ENCODE measurements around the gene POPDC3. TPM values are rescaled to one million over a fixed set of nuclear protein-coding genes. Genes with fewer than 3 reads are reported as not detected.
"Not testable (repeated sequence)": the region's sequence is repeated elsewhere in the genome, so short reads cannot be mapped to it uniquely, and the experiment has no call there.

POPDC3 gene
- total RNA-seq (under 1 TPM in 2 of 9 donors, not detected in 7; 0.46 to 0.61 TPM), polyA plus RNA-seq (under 1 TPM in 2 of 3 donors, not detected in 1; 0.32 to 0.37 TPM)
- long read RNA-seq, donor 1: 0 reads
- long read RNA-seq, donor 2: 0 reads
- long read RNA-seq, donor 3: 0 reads
- long read RNA-seq, donor 4: 0 reads
- long read RNA-seq, donor 5: 0 reads
- long read RNA-seq, donor 6: 0 reads
- long read RNA-seq, donor 7, partial matches to known transcripts: 0 of 2 reads
- long read RNA-seq, donor 7, other reads (novel, unspliced or antisense): 0 of 2 reads
- long read RNA-seq, donor 8: 0 reads
- long read RNA-seq, donor 9: 0 reads
- long read RNA-seq, donor 10: 0 reads

GRCh38 chr6:105179244-105180065 is at the start of gene POPDC3:
Gene POPDC3, minus strand, starts transcription at chr6:105180014. Its CDS starts 18,105 bp downstream, at chr6:105161909.
- TF ChIP-seq POLR2A (IDR thresholded peaks at IDR 0.05) (no peak), CTCF (IDR thresholded peaks at IDR 0.05) (no peak)
- H3K36me3 ChIP-seq (replicated peaks in 1 of 2): no peaks in the 10 kb centered on the region
- H3K9me3 ChIP-seq (replicated peaks in 1 of 3): no peaks in the 10 kb centered on the region
- DNase-seq: no peak
- H3K27ac ChIP-seq: no peak within 1 kb of the TSS
- no peaks in the 10 kb centered on the region for H3K4me1 ChIP-seq (replicated peaks in 1 of 2)
- WGBS, 4 donors: 4 to 48% (median 9%) methylated on average over 7 to 90 of the region's 90 CpGs
- intact Hi-C loops (cut with DNase I): no loop called here
- peaks cover 29% of the 10 kb centered on the region for H3K27me3 ChIP-seq
- peak within 1 kb of the TSS in 1 of 4 donors; percentile 39 for H3K4me3 ChIP-seq

GRCh38 chr6:105227295-105227767 is 47.5 kb upstream of the POPDC3 start:
- Histone ChIP-seq H3K27ac (no peak overlapping the region), H3K36me3 (replicated peaks in 1 of 2) (no peaks in the 10 kb centered on the region), H3K27me3 (no peaks in the 10 kb centered on the region), H3K4me1 (replicated peaks in 1 of 2) (no peaks in the 10 kb centered on the region), H3K4me3 (no peak overlapping the region), H3K9me3 (replicated peaks in 1 of 3) (no peaks in the 10 kb centered on the region)
- no peak for DNase-seq
- 67 to 75% (median 72%) methylated on average over 3 of the region's 3 CpGs for WGBS, 4 donors
- intact Hi-C loops (cut with DNase I): no loop called here
- TF ChIP-seq CTCF (IDR thresholded peaks at IDR 0.05): no peak
- TF ChIP-seq POLR2A (IDR thresholded peaks at IDR 0.05): no peak

GRCh38 chr6:105226598-105227294 is 46.9 kb upstream of the POPDC3 start:
- no peak overlapping the region for H3K4me3 ChIP-seq
- DNase-seq: no peak
- 38 to 53% (median 48%) methylated on average over 7 of the region's 7 CpGs for WGBS, 4 donors
- TF ChIP-seq POLR2A (IDR thresholded peaks at IDR 0.05): no peak
- TF ChIP-seq CTCF (IDR thresholded peaks at IDR 0.05): no peak
- no peaks in the 10 kb centered on the region for H3K9me3 ChIP-seq (replicated peaks in 1 of 3)
- intact Hi-C loops (cut with DNase I): no loop called here
- H3K27ac ChIP-seq: no peak overlapping the region
- H3K4me1 ChIP-seq (replicated peaks in 1 of 2): no peaks in the 10 kb centered on the region
- H3K27me3 ChIP-seq: no peaks in the 10 kb centered on the region
- no peaks in the 10 kb centered on the region for H3K36me3 ChIP-seq (replicated peaks in 1 of 2)

- H3K27ac ChIP-seq: no peak overlapping the region
- H3K4me3 ChIP-seq: no peak overlapping the region
- TF ChIP-seq POLR2A (IDR thresholded peaks at IDR 0.05) (no peak), CTCF (IDR thresholded peaks at IDR 0.05) (no peak)
- H3K36me3 ChIP-seq (replicated peaks in 1 of 2): no peaks in the 10 kb centered on the region
- no peak for DNase-seq
- WGBS, 4 donors: 64 to 80% (median 71%) methylated on average over 1 of the region's 1 CpG
- intact Hi-C loops (cut with DNase I): no loop called here
- H3K9me3 ChIP-seq (replicated peaks in 1 of 3): no peaks in the 10 kb centered on the region
- H3K27me3 ChIP-seq: no peaks in the 10 kb centered on the region
- H3K4me1 ChIP-seq (replicated peaks in 1 of 2): no peaks in the 10 kb centered on the region
These were observed 43.4 kb upstream of the POPDC3 start for GRCh38 chr6:105223242-105223641.

GRCh38 chr6:105221219-105221618 is 41.4 kb upstream of the POPDC3 start:
- H3K27me3 ChIP-seq; H3K4me1 ChIP-seq (replicated peaks in 1 of 2); H3K36me3 ChIP-seq (replicated peaks in 1 of 2); DNase-seq; H3K9me3 ChIP-seq (replicated peaks in 1 of 3); H3K4me3 ChIP-seq; H3K27ac ChIP-seq; intact Hi-C loops (cut with DNase I): not testable (repeated sequence)
- 76 to 94% (median 93%) methylated on average over 2 of the region's 2 CpGs for WGBS, 4 donors

Measured in adrenal gland (tissue), 19 donors.